Stomach (tissue), 4 donors: ENCODE results near the gene RXRA.
A peak's percentile ranks its signal among the peaks of the same experiment; 100 is the strongest.

ENCODE experiments used
- POLR2A ChIP-seq, 4 donors: fragments of 450-650 bp; IDR thresholded peaks; one replicate each; pipeline ENCODE4 v1.6.1; 2016; ENCODE audit warnings: antibody characterized with exemption in 4 of 4, control low read depth in 2 of 4, mild to moderate bottlenecking in 1 of 4, moderate library complexity in 1 of 4
- POLR2AphosphoS5 ChIP-seq, 3 donors: sonication (generic); formaldehyde crosslinking; IDR thresholded peaks; one replicate each; pipeline ENCODE4 v1.6.1; 2016; ENCODE audit warnings: antibody characterized with exemption in 3 of 3
- TF ChIP-seq, protein P1 (sequence below), 7 experiments: fragments of 450-650 bp in 4 of 7; fragments of 200-600 bp in 3 of 7; sonication (generic) in 3 of 7; IDR thresholded peaks; one replicate each; pipeline ENCODE4 v1.5.1; 2016 to 2019; ENCODE audit warnings: antibody characterized with exemption in 7 of 7, control low read depth in 2 of 7, mild to moderate bottlenecking in 1 of 7

DNA sequence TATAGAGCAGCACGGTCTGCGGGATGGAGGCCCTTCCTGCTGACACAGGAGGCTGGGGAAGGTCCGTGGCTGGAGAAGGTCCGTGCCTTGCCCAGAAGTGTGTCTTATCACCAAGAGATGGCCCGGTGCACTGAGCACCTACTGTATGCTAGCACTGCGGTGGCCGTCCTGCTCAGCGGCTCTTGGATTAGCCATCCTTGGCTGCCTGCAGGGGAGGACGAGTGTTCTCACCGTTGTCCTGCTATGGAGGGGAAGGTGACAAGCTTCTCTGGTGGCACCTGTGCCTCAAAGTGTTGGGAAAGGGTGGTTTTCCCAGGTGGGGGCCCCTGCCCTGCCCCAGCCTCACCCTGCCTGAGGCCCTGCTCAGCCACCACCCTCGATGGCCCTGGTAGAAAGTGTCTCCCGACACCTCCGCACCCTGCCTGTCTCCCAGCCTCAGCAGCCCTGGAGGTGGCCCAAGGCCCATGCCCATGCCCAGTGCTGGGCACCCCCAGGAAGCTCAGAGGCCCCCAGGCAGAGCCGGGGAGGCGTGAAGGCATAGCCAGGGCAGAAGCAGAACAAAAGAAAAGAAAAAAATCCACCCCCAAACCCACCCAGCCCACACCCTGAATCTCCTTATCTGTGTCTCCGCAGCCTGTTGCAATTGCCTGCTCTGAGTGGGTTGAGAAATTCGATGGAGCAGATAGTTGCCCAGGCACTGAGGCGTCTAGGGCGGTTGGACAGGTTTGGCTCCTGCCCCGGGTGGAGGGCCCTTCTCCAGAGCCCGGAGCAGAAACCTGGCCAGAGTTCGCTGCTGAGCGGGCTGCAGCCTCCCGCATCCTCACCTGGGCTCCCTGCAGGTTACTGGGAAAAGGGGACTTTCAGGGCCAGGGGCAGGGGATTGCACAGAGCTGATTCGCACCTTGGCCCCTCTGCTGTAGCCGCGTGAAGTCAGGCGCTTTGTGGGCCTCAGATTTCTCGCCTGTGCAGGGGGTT, 30.5 kb downstream of the RXRA start:
- TF ChIP-seq, protein P1, sequence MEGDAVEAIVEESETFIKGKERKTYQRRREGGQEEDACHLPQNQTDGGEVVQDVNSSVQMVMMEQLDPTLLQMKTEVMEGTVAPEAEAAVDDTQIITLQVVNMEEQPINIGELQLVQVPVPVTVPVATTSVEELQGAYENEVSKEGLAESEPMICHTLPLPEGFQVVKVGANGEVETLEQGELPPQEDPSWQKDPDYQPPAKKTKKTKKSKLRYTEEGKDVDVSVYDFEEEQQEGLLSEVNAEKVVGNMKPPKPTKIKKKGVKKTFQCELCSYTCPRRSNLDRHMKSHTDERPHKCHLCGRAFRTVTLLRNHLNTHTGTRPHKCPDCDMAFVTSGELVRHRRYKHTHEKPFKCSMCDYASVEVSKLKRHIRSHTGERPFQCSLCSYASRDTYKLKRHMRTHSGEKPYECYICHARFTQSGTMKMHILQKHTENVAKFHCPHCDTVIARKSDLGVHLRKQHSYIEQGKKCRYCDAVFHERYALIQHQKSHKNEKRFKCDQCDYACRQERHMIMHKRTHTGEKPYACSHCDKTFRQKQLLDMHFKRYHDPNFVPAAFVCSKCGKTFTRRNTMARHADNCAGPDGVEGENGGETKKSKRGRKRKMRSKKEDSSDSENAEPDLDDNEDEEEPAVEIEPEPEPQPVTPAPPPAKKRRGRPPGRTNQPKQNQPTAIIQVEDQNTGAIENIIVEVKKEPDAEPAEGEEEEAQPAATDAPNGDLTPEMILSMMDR (IDR thresholded peaks at IDR 0.05) = no peak
- TF ChIP-seq POLR2AphosphoS5 (IDR thresholded peaks at IDR 0.05) (peak in 1 of 3 donors; percentile 9), POLR2A (IDR thresholded peaks at IDR 0.05) (no peak)
